Adipocyte (in vitro differentiated cells): ENCODE data around the gene ADPRH.
A peak's percentile ranks its signal among the peaks of the same experiment; 100 is the strongest.

Experiments used
- DNase-seq: peaks from one replicate; pipeline ENCODE4 v3.0.0-alpha.2; 2015; ENCODE audit warnings: low read depth
- H3K27me3 ChIP-seq: replicated peaks from 2 replicates; pipeline ENCODE4 v1.7.0; 2013; ENCODE audit warnings: mild to moderate bottlenecking, low read length, moderate library complexity; ENCODE audit not compliant: control insufficient read depth, insufficient read depth
- H3K36me3 ChIP-seq: 2 replicates; pipeline ENCODE4 v1.7.0; 2013; ENCODE audit warnings: low read length, mild to moderate bottlenecking, moderate library complexity; ENCODE audit not compliant: control insufficient read depth, insufficient read depth, severe bottlenecking
- H3K4me1 ChIP-seq: 2 replicates; pipeline ENCODE4 v1.7.0; 2013; ENCODE audit warnings: mild to moderate bottlenecking, low read length, moderate library complexity; ENCODE audit not compliant: control insufficient read depth, insufficient read depth
- H3K4me3 ChIP-seq: 2 replicates; pipeline ENCODE4 v1.7.0; 2013; ENCODE audit warnings: mild to moderate bottlenecking, low read length, moderate library complexity
- H3K9ac ChIP-seq: 2 replicates; pipeline ENCODE4 v1.7.0; 2013; ENCODE audit warnings: mild to moderate bottlenecking, low read length, moderate library complexity
- H3K9me3 ChIP-seq: 2 replicates; pipeline ENCODE4 v1.7.0; 2013; ENCODE audit warnings: mild to moderate bottlenecking, low read length, moderate library complexity; ENCODE audit not compliant: control insufficient read depth

The ADPRH gene

DNA sequence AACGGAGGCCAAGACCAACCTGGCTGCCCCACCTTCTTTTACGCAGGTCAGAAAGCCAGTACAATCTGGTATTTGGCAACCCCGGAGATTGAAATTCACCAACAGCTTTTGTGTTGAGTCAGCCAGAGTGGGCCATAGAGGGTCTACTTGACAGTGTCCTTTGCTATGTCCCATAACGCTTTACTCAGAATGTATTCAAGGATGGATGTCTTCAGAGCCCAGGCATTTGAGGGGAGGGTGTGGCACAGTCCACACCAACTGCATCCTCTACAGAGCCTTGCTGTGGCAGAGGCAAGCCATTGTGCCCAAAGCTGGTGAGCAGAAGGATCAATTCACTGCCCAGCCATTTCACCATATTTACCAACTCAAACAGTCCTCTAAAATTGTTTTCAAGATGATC lies 36.8 kb downstream of the ADPRH start:
- no peaks in the 10 kb centered on the region for H3K4me1 ChIP-seq
- H3K27me3 ChIP-seq, result no peaks in the 10 kb centered on the region
- H3K9ac ChIP-seq, result no peak overlapping the region
- no peak overlapping the region for H3K4me3 ChIP-seq
- DNase-seq, result no peak
- peaks cover under 1% of the 10 kb centered on the region for H3K9me3 ChIP-seq
- H3K36me3 ChIP-seq, result no peaks in the 10 kb centered on the region

DNA sequence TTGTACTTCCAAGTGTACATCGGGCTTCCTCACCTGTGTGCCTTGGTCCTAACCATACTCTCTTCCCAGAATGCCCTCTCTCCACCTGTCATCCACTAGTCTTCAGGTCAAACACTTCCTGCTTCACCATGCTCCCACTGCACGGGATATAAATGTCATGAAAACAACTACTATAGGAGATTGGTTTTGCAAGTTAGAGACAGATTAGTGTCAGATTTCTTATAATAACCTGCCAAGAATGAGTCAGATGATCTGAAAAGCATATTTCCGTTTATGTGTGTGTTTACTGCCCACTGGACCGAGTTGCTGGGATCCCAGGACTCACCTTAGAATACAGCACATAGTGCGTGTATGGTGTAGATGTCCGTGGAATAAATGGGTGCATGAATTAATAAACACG lies 39.8 kb downstream of the ADPRH start:
- no peaks in the 10 kb centered on the region for H3K4me1 ChIP-seq
- no peak for DNase-seq

GRCh38 chr3:119620899-119621298 lies 41.6 kb downstream of the ADPRH start:
- Histone ChIP-seq H3K9me3 (no peaks in the 10 kb centered on the region), H3K4me1 (no peaks in the 10 kb centered on the region), H3K9ac (no peak overlapping the region), H3K27me3 (no peaks in the 10 kb centered on the region), H3K36me3 (no peaks in the 10 kb centered on the region), H3K4me3 (no peak overlapping the region)
- DNase-seq, result no peak

More for the DNA sequence above, 39.8 kb downstream of the ADPRH start:
- no peaks in the 10 kb centered on the region for H3K27me3 ChIP-seq
- H3K36me3 ChIP-seq, result no peaks in the 10 kb centered on the region
- no peaks in the 10 kb centered on the region for H3K9me3 ChIP-seq
- no peak overlapping the region for H3K4me3 ChIP-seq
- no peak overlapping the region for H3K9ac ChIP-seq

DNA sequence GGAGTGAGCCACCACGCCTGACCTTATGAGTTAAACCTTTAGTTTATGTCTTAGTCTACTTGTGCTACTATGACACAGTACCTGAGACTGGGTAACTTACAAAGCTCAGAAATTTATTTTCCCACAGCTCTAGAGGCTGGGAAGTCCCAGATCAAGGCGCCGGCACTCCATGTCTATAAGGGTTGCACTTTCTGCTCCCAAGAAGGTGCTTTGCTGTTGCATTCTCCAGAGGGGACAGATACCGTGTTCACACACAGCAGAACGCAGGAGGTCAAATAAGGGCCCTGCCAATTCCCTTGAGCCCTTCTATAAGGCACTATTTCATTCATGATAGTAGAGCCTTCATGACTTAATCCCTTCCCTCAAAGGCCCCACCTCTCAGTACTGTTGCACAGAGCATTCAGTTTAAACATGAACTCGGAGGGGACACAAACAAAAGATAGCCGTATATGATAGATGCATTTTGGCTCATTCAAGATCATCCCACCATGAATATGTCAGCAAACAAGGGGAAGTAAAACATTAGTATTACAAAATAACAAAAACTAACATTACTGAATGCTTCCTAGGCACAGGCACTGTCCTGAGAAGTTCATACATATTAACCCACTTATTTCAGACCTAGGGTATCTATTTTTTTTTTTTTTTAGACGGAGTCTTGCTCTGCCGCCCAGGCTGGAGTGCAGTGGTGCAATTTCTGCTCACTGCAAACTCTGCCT lies 44.9 kb downstream of the ADPRH start:
- Histone ChIP-seq H3K27me3 (no peaks in the 10 kb centered on the region), H3K9ac (no peak overlapping the region), H3K4me3 (no peak overlapping the region), H3K4me1 (peaks cover 16% of the 10 kb centered on the region), H3K36me3 (no peaks in the 10 kb centered on the region), H3K9me3 (no peaks in the 10 kb centered on the region)
- no peak for DNase-seq

GRCh38 chr3:119625451-119626153 lies 46.3 kb downstream of the ADPRH start:
- H3K36me3 ChIP-seq, result no peaks in the 10 kb centered on the region
- H3K27me3 ChIP-seq, result no peaks in the 10 kb centered on the region
- H3K4me3 ChIP-seq, result no peak overlapping the region
- no peak overlapping the region for H3K9ac ChIP-seq
- H3K4me1 ChIP-seq, result peaks cover 30% of the 10 kb centered on the region
- DNase-seq, result no peak
- no peaks in the 10 kb centered on the region for H3K9me3 ChIP-seq

GRCh38 chr3:119626196-119626595 lies 46.9 kb downstream of the ADPRH start:
- Histone ChIP-seq H3K4me1 (peaks cover 35% of the 10 kb centered on the region), H3K36me3 (no peaks in the 10 kb centered on the region), H3K9me3 (no peaks in the 10 kb centered on the region), H3K4me3 (no peak overlapping the region), H3K27me3 (no peaks in the 10 kb centered on the region), H3K9ac (no peak overlapping the region)
- DNase-seq, result no peak

DNA sequence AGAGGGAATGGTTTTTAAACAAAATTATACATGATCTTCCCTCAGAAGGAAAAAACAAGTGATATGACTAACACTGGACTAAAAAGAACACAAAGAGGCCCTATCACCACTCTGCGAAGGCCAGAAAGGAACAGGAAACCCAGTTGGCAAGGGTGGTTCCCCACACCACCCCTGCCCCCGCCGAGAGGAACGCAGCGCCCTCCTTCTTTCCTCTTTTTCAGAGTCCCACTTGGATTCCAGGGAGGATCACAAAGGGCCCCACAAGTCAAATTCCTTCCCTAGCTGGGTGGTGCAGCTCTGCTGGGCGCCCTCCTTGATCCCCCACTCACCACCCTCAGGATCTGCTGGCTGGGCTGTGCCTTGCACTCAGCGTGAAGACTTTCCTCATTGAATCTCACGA lies 48.2 kb downstream of the ADPRH start:
- H3K27me3 ChIP-seq, result no peaks in the 10 kb centered on the region
- H3K4me3 ChIP-seq, result no peak overlapping the region
- no peak overlapping the region for H3K9ac ChIP-seq
- H3K9me3 ChIP-seq, result no peaks in the 10 kb centered on the region
- peaks cover 40% of the 10 kb centered on the region for H3K4me1 ChIP-seq
- no peaks in the 10 kb centered on the region for H3K36me3 ChIP-seq
- no peak for DNase-seq

DNA sequence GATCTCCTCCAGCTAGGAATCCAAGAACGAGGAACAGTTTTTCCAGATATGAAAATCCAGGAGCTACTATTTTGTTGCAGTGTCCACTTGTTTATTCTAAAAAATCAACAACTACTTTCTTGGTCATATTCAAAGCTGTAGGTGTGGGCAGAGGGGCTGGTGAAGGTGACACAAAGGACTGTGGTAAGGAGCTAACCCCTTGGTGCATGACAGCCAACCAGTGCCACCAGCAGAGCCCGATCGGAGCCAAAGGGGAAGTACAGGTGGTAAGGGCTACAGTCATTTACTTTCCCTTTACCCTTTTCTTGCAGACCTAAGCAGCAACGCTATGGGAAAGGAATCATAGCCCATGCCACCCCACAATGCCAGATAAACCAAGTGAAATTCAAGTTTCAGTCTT lies 49.1 kb downstream of the ADPRH start:
- peak overlapping the region; percentile 23 for H3K4me3 ChIP-seq
- no peaks in the 10 kb centered on the region for H3K9me3 ChIP-seq
- H3K9ac ChIP-seq, result no peak overlapping the region
- H3K27me3 ChIP-seq, result no peaks in the 10 kb centered on the region
- DNase-seq, result no peak
- H3K36me3 ChIP-seq, result no peaks in the 10 kb centered on the region
- H3K4me1 ChIP-seq, result peaks cover 40% of the 10 kb centered on the region

GRCh38 chr3:119628816-119629445 lies 49.6 kb downstream of the ADPRH start:
- H3K4me1 ChIP-seq, result peaks cover 40% of the 10 kb centered on the region
- no peaks in the 10 kb centered on the region for H3K9me3 ChIP-seq
- no peaks in the 10 kb centered on the region for H3K27me3 ChIP-seq
- peak overlapping the region; percentile 23 for H3K4me3 ChIP-seq
- DNase-seq, result peak; percentile 30
- no peaks in the 10 kb centered on the region for H3K36me3 ChIP-seq
- H3K9ac ChIP-seq, result peak overlapping the region; percentile 43

DNA sequence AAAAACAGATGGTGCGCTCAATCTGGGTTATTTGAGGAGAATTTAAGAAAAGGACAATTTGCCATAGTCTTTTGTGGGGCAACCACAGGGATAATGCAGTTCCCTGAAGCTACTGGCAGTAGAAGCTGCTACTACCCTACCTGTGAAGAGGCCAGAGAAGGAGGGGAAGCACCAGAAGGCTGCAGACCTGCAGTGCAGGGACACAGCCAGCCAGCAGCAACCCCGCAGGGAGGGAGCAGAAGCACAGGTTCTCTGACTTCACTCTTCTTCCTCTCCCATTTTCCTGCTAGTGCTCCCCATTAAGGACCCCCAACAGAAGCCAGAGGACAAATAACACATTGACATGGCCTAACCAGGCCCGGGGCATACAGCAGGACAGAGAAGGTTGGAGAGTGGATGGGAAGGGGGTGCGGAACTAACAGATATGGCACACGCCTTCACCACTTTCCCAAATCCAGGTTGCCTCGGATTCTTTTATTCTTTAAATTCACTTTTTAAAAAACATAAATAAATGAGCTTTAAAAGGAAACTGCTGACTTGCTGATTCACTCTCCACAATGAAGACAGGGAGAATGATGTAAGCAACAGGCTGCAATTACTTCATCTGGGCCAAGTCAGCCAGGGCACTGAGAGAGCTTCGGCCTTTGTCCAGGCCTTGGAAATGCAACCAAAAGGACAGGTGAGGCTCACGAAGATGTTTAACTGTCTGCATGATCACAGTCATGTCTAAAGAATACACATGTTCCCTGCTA lies 51.0 kb downstream of the ADPRH start:
- Histone ChIP-seq H3K27me3 (no peaks in the 10 kb centered on the region), H3K36me3 (no peaks in the 10 kb centered on the region), H3K9ac (peak overlapping the region; percentile 76), H3K4me1 (peaks cover 40% of the 10 kb centered on the region), H3K4me3 (peak overlapping the region; percentile 45), H3K9me3 (no peaks in the 10 kb centered on the region)
- DNase-seq, result peak; percentile 52

- no peaks in the 10 kb centered on the region for H3K27me3 ChIP-seq
- no peak for DNase-seq
- H3K9ac ChIP-seq, result peak overlapping the region; percentile 76
- H3K4me3 ChIP-seq, result peak overlapping the region; percentile 45
- H3K4me1 ChIP-seq, result peaks cover 42% of the 10 kb centered on the region
- no peaks in the 10 kb centered on the region for H3K36me3 ChIP-seq
- no peaks in the 10 kb centered on the region for H3K9me3 ChIP-seq
Measured at GRCh38 chr3:119630880-119631329, 51.6 kb downstream of the ADPRH start.
